Activated naive CD8-positive, alpha-beta T cell treated with anti-CD3 and anti-CD28 coated beads for 36 hours (primary cell): ENCODE data around the gene UVRAG. TPM values are rescaled to one million over a fixed set of nuclear protein-coding genes. Genes with fewer than 3 reads are reported as not detected.

ENCODE experiments used
- DNase-seq: peaks from one replicate; pipeline ENCODE4 v3.0.0; 2021
- H3K27ac Mint-ChIP-seq: one replicate; pipeline ENCODE4 v1.8.0; 2022; ENCODE audit warnings: mild to moderate bottlenecking, moderate library complexity, mixed read lengths
- H3K27me3 Mint-ChIP-seq: one replicate; pipeline ENCODE4 v1.8.0; 2022; ENCODE audit warnings: mild to moderate bottlenecking, mixed read lengths
- H3K36me3 Mint-ChIP-seq: one replicate; pipeline ENCODE4 v1.8.0; 2021; ENCODE audit warnings: mild to moderate bottlenecking, mixed read lengths
- H3K4me1 Mint-ChIP-seq: one replicate; pipeline ENCODE4 v1.8.0; 2021; ENCODE audit warnings: mixed read lengths
- H3K4me3 Mint-ChIP-seq: one replicate; pipeline ENCODE4 v1.8.0; 2022; ENCODE audit warnings: mild to moderate bottlenecking, moderate library complexity, mixed read lengths
- H3K9me3 Mint-ChIP-seq: one replicate; pipeline ENCODE4 v1.8.0; 2022; ENCODE audit warnings: mixed read lengths
- total RNA-seq, 2 experiments: library from RNA; stranded (reverse); gene quantifications; one replicate each; pipeline ENCODE4 v1.2.3, GENCODE V29; 2021

The UVRAG gene
- total RNA-seq, 2 experiments from 2014 or later, result 16.8 to 17.7 TPM

- Mint-ChIP-seq H3K4me3 (no peak overlapping the region), H3K27me3 (no peaks in the 10 kb centered on the region), H3K4me1 (no peaks in the 10 kb centered on the region), H3K27ac (no peak overlapping the region), H3K9me3 (no peaks in the 10 kb centered on the region), H3K36me3 (no peaks in the 10 kb centered on the region)
- no peak for DNase-seq
These were observed 19.5 kb upstream of the UVRAG start for GRCh38 chr11:75795276-75796090.

GRCh38 chr11:75796091-75796435 is 18.9 kb upstream of the UVRAG start:
- Mint-ChIP-seq H3K36me3 (no peaks in the 10 kb centered on the region), H3K9me3 (no peaks in the 10 kb centered on the region), H3K4me1 (no peaks in the 10 kb centered on the region), H3K4me3 (no peak overlapping the region), H3K27ac (no peak overlapping the region), H3K27me3 (no peaks in the 10 kb centered on the region)
- DNase-seq, result no peak

GRCh38 chr11:75797116-75797515 is 17.9 kb upstream of the UVRAG start:
- no peaks in the 10 kb centered on the region for H3K9me3 Mint-ChIP-seq
- no peaks in the 10 kb centered on the region for H3K4me1 Mint-ChIP-seq
- no peaks in the 10 kb centered on the region for H3K36me3 Mint-ChIP-seq
- no peak for DNase-seq
- H3K27me3 Mint-ChIP-seq, result no peaks in the 10 kb centered on the region
- H3K27ac Mint-ChIP-seq, result no peak overlapping the region
- no peak overlapping the region for H3K4me3 Mint-ChIP-seq

GRCh38 chr11:75797792-75798191 is 17.2 kb upstream of the UVRAG start:
- no peak for DNase-seq
- no peaks in the 10 kb centered on the region for H3K27me3 Mint-ChIP-seq
- H3K4me1 Mint-ChIP-seq, result no peaks in the 10 kb centered on the region
- no peak overlapping the region for H3K4me3 Mint-ChIP-seq
- H3K9me3 Mint-ChIP-seq, result no peaks in the 10 kb centered on the region
- no peaks in the 10 kb centered on the region for H3K36me3 Mint-ChIP-seq
- no peak overlapping the region for H3K27ac Mint-ChIP-seq

DNA sequence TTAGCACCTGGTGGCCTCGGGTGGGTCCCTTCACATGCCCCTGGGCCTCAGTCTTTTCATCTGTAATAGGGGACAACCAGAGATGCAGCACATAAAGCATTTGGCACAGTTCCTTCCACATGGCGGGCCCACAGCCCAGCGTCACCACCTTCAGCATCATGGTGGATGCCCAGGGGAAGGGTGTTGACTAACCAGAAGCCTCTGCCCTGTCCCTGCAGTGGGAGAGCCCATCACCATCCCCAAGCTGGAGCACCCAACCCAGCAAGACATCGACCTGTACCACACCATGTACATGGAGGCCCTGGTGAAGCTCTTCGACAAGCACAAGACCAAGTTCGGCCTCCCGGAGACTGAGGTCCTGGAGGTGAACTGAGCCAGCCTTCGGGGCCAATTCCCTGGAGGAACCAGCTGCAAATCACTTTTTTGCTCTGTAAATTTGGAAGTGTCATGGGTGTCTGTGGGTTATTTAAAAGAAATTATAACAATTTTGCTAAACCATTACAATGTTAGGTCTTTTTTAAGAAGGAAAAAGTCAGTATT is 14.8 kb upstream of the UVRAG start:
- DNase-seq, result no peak
- H3K27me3 Mint-ChIP-seq, result no peaks in the 10 kb centered on the region
- H3K9me3 Mint-ChIP-seq, result no peaks in the 10 kb centered on the region
- no peak overlapping the region for H3K27ac Mint-ChIP-seq
- no peak overlapping the region for H3K4me3 Mint-ChIP-seq
- no peaks in the 10 kb centered on the region for H3K4me1 Mint-ChIP-seq
- H3K36me3 Mint-ChIP-seq, result no peaks in the 10 kb centered on the region

- DNase-seq, result no peak
- no peaks in the 10 kb centered on the region for H3K27me3 Mint-ChIP-seq
- H3K9me3 Mint-ChIP-seq, result no peaks in the 10 kb centered on the region
- H3K27ac Mint-ChIP-seq, result no peak overlapping the region
- H3K4me3 Mint-ChIP-seq, result no peak overlapping the region
- H3K4me1 Mint-ChIP-seq, result no peaks in the 10 kb centered on the region
- H3K36me3 Mint-ChIP-seq, result no peaks in the 10 kb centered on the region
These were observed 14.2 kb upstream of the UVRAG start for GRCh38 chr11:75800728-75801361.

DNA sequence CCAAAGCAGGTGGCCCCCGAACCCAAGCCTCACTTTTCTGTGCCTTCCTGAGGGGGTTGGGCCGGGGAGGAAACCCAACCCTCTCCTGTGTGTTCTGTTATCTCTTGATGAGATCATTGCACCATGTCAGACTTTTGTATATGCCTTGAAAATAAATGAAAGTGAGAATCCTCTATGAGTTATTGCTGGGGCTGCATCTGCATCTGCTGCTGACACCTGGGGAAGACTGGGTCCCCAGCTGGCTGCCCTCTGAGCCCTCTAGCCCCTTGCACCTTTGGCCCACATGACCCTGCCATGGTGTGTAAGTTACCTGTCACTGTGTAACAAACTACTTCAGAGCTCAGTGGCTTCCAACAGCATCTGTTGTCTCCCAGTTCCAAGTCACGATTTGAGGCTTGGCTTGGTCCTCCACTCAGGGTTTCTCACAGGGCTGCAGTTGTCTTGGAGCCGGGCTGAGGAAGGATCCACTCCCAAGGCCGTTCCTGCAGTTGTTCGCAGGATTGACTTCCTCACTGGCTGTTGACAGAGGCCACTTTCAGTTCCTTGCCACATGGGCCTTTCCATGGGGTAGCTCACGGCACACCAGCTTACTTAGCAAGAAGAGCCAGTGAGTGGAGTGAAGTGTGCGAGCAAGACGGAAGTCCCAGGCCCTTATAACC is 13.5 kb upstream of the UVRAG start:
- Mint-ChIP-seq H3K4me1 (no peaks in the 10 kb centered on the region), H3K36me3 (no peaks in the 10 kb centered on the region), H3K9me3 (no peaks in the 10 kb centered on the region), H3K4me3 (no peak overlapping the region), H3K27ac (no peak overlapping the region), H3K27me3 (no peaks in the 10 kb centered on the region)
- no peak for DNase-seq

DNA sequence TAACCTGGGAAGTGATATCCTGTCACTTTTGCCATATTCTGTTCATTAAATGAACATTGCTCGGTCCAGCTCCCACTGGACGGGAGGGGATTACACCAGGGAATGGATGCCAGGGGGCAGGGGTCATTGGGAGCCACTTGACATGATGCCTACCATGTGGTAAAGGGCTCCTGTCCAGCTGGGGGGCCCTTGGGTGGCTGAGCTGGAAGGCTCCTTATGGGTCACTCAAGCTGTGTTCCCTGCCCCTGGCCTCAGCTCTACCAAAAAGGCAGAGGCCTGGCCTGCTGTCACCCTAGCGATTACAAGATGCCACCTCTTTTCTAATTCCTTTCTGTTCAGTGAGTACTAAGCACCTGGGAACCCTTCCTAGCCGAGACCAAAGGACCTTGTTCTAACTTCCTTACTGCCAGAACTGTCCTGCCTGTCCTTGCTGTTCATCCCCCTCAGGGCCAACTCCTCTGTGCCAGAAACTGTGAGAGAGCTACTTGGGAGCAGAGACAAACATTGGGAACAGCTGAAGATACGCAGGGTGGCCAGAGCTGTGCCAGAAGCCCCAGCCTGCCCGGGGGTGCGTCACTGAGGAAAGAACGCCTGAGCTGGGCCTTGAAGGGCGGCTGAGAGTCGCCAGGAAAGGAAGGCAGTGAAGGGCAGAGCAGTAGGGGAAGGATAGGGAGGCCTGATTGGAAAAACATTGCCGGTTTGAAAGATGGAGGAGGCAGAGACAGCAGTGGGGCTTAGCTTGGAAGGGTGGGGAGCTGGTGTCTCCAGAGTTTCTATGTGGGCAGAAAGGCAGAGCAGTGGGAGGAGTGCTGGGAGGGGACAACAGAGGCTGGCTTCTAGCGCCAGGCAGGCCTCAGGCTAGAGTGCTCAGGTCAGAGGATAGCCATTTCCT is 12.7 kb upstream of the UVRAG start:
- H3K27me3 Mint-ChIP-seq, result no peaks in the 10 kb centered on the region
- no peaks in the 10 kb centered on the region for H3K9me3 Mint-ChIP-seq
- H3K36me3 Mint-ChIP-seq, result no peaks in the 10 kb centered on the region
- H3K27ac Mint-ChIP-seq, result peak overlapping the region; percentile 53
- H3K4me3 Mint-ChIP-seq, result no peak overlapping the region
- no peak for DNase-seq
- no peaks in the 10 kb centered on the region for H3K4me1 Mint-ChIP-seq

- no peak overlapping the region for H3K4me3 Mint-ChIP-seq
These were observed 11.8 kb upstream of the UVRAG start for GRCh38 chr11:75802913-75803820.

DNA sequence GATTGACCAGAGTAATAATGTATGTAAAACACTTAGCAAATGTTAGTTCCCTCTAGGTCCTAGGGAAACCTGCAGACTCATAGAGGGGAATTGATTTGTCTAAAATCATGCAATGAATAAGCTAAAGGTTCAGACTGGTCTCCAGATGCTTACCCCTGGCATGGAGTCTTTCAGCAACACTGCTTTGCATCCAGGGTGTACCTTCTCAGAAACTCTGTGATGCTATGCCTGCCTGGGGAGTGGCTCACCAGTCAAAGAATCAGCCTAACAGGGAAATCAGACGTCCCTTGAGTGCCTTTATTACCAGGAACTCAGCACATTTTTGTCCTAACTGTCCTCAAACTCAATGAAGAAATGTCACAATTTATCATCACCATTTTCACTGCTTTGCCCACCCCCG is 5.9 kb upstream of the UVRAG start:
- H3K4me3 Mint-ChIP-seq, result no peak overlapping the region
- no peak for DNase-seq
- no peaks in the 10 kb centered on the region for H3K27me3 Mint-ChIP-seq
- no peaks in the 10 kb centered on the region for H3K9me3 Mint-ChIP-seq
- H3K4me1 Mint-ChIP-seq, result peaks cover 4% of the 10 kb centered on the region
- H3K36me3 Mint-ChIP-seq, result no peaks in the 10 kb centered on the region
- no peak overlapping the region for H3K27ac Mint-ChIP-seq

More at GRCh38 chr11:75802913-75803820, 11.8 kb upstream of the UVRAG start:
- Mint-ChIP-seq H3K9me3 (no peaks in the 10 kb centered on the region), H3K27me3 (no peaks in the 10 kb centered on the region), H3K36me3 (no peaks in the 10 kb centered on the region), H3K4me1 (no peaks in the 10 kb centered on the region), H3K27ac (no peak overlapping the region)
- peak; percentile 54 for DNase-seq

DNA sequence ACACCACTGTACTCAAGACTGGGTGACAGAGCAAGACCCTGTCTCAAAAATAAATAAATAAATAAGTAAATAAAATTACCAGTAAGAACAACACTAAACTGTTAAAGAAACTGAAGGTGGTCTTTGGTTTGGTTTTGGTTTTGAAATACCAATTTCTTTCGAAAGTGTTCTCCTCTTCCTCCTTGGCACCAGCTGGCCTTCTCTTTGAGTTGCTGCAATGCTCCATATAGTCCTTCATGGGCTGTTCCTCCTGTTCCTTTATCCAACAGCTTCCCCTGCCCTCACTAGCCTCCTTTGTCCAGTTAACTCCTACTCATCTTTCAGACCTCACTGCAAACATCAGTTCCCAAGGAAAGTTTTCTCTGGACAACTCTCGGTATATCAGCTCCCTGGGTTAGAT is 5.0 kb upstream of the UVRAG start:
- Mint-ChIP-seq H3K4me1 (peaks cover 4% of the 10 kb centered on the region), H3K36me3 (no peaks in the 10 kb centered on the region), H3K27me3 (no peaks in the 10 kb centered on the region), H3K4me3 (no peak overlapping the region), H3K27ac (no peak overlapping the region), H3K9me3 (no peaks in the 10 kb centered on the region)
- no peak for DNase-seq

- H3K27me3 Mint-ChIP-seq, result no peaks in the 10 kb centered on the region
- DNase-seq, result no peak
- H3K4me1 Mint-ChIP-seq, result peaks cover 4% of the 10 kb centered on the region
- H3K36me3 Mint-ChIP-seq, result no peaks in the 10 kb centered on the region
- no peaks in the 10 kb centered on the region for H3K9me3 Mint-ChIP-seq
- no peak overlapping the region for H3K4me3 Mint-ChIP-seq
- no peak overlapping the region for H3K27ac Mint-ChIP-seq
These were observed 4.2 kb upstream of the UVRAG start for GRCh38 chr11:75810637-75811390.

DNA sequence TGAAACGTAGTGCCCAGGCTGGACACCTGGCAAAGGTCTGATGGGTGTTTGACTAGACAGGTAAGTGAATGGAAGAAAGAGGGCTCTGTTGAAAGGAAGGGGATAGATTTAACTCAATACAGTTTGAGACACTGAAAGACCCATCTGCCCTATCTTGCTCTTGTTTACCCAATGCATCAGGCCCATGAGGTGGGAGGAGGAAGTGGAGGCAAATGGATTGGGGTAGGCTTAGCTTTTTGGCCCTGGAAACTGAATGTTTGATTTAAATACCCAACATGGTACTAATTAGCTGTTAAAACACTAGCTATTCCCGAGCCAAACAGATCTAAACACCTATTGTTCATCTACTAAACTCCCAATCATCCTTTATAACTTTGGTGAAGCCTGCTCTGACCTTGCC is 3.5 kb upstream of the UVRAG start:
- Mint-ChIP-seq H3K27ac (no peak overlapping the region), H3K27me3 (no peaks in the 10 kb centered on the region), H3K36me3 (no peaks in the 10 kb centered on the region), H3K4me3 (no peak overlapping the region), H3K9me3 (no peaks in the 10 kb centered on the region), H3K4me1 (peaks cover 4% of the 10 kb centered on the region)
- no peak for DNase-seq
